HepG2 (cell line): ENCODE measurements around the gene BABAM2. TPM values are rescaled to one million over a fixed set of nuclear protein-coding genes. Genes with fewer than 3 reads are reported as not detected.

Source experiments
- AKNA ChIP-seq: sonication (generic); formaldehyde crosslinking; IDR thresholded peaks from 2 replicates; pipeline ENCODE4 v1.4.0; 2020; ENCODE audit warnings: missing genetic modification reagents, borderline replicate concordance
- STAT5B ChIP-seq: sonication (generic); formaldehyde crosslinking; IDR thresholded peaks from 2 replicates; pipeline ENCODE4 v1.4.0; 2020; ENCODE audit warnings: missing genetic modification reagents
- TBX2 ChIP-seq: sonication (generic); formaldehyde crosslinking; IDR thresholded peaks from 2 replicates; pipeline ENCODE4 v1.5.0; 2020; ENCODE audit warnings: missing genetic modification reagents, mild to moderate bottlenecking, borderline replicate concordance
- TCF7 ChIP-seq: sonication (generic); IDR thresholded peaks from 2 replicates; pipeline ENCODE4 v1.6.1; 2016; ENCODE audit warnings: antibody characterized with exemption, low read depth
- ZNF354B ChIP-seq: sonication (generic); formaldehyde crosslinking; IDR thresholded peaks from 2 replicates; pipeline ENCODE4 v1.8.0; 2022; ENCODE audit warnings: mild to moderate bottlenecking, missing genetic modification reagents
- ZNF503 ChIP-seq: sonication (generic); formaldehyde crosslinking; IDR thresholded peaks from 2 replicates; pipeline ENCODE4 v1.4.0; 2020; ENCODE audit warnings: missing genetic modification reagents
- ZNF512 ChIP-seq: sonication (generic); formaldehyde crosslinking; IDR thresholded peaks from 2 replicates; pipeline ENCODE4 v1.4.0; 2020; ENCODE audit warnings: mild to moderate bottlenecking, missing genetic modification reagents
- ZNF563 ChIP-seq: sonication (generic); formaldehyde crosslinking; IDR thresholded peaks from 2 replicates; pipeline ENCODE4 v1.8.0; 2022; ENCODE audit warnings: mild to moderate bottlenecking, moderate library complexity, missing genetic modification reagents
- polyA plus RNA-seq, 8 experiments: library from polyadenylated mRNA; depleted of rRNA in 3 of 8; stranded (reverse) in 7 of 8; unstranded in 1 of 8; fragments of >200 nt; fragmentation: Illumina TruSeq in 4 of 8; extraction: Trizol in 4 of 8; gene quantifications; 2 replicates each; pipeline versions ENCODE4 v1.2.1 to v1.2.3, GENCODE V29; 2011 to 2016; ENCODE audit warnings: low read depth in 4 of 8, missing spikeins in 1 of 8, mixed read lengths in 1 of 8; ENCODE audit not compliant: insufficient read depth in 1 of 8
- total RNA-seq, 5 experiments: library from RNA; depleted of rRNA; stranded (reverse); fragments of >200 nt; fragmentation: Illumina TruSeq; extraction: Trizol; gene quantifications; 2 replicates each; pipeline ENCODE4 v1.2.3, GENCODE V29; 2016; ENCODE audit warnings: low read depth in 1 of 5

BABAM2 gene
- total and polyA plus RNA-seq, 2 of the 13 experiments (the other 11 are each of a cell fraction or from before 2014, with no cell fraction given) = 24.9 to 28.0 TPM

DNA sequence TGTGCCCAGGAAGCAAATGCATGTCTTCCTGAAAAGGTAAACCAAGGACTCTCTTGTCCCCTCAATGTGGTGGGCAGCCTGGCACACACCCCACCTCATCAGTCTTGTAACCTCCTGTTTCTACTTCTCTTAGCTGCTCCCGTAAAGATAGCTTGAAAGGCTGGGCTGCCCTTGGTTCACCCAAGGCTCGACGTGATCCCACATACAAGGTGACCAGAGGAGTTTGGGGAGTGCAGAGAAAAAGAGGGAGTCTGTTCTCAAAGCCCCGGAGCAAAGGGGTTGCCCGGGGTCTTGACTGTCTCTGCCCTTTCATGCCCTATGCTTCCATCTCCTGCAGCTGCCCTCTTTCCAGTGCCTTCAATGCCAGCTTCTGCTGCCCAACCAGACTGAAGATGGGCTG is 483.8 kb downstream of the BABAM2 start (continued):
- TF ChIP-seq AKNA (CRISPR knock-in tag) (no peak), ZNF354B (CRISPR knock-in tag) (no peak), ZNF512 (CRISPR knock-in tag) (no peak), STAT5B (CRISPR knock-in tag) (no peak), ZNF503 (CRISPR knock-in tag) (no peak), TBX2 (no peak), TCF7 (no peak), ZNF563 (CRISPR knock-in tag) (no peak)
- TF ChIP-seq, all 625 proteins: peak for 0
